Psoas muscle (tissue), 8 donors: ENCODE results near the gene PGA5. TPM values are rescaled to one million over a fixed set of nuclear protein-coding genes. Genes with fewer than 3 reads are reported as not detected.

ENCODE experiments used
- ATAC-seq, 4 donors: fragments of 200-7000 bp; cut with Tn5 transposase; one replicate each; pipeline ENCODE4 v1.9.1; 2020; ENCODE audit warnings: moderate library complexity in 3 of 4, mild to moderate bottlenecking in 2 of 4
- DNase-seq, 2 donors: peaks; one replicate each; pipeline ENCODE4 v3.0.0-alpha.2; 2020
- H3K27ac ChIP-seq: fragments of 200-600 bp; one replicate; pipeline ENCODE4 v1.8.0; 2022
- H3K27me3 ChIP-seq, 3 donors: fragments of 200-600 bp in 1 of 3; one replicate each; pipeline versions ENCODE4 v1.6.1 to v1.8.0; 2013 to 2022; ENCODE audit warnings: low read length in 2 of 3, mild to moderate bottlenecking in 2 of 3, moderate library complexity in 1 of 3; ENCODE audit not compliant: insufficient read depth in 3 of 3
- H3K36me3 ChIP-seq, 2 donors: fragments of 200-600 bp in 1 of 2; one replicate each; pipeline versions ENCODE4 v1.6.1 to v1.8.0; 2013 to 2022; ENCODE audit warnings: low read depth in 1 of 2, mild to moderate bottlenecking in 1 of 2, moderate library complexity in 1 of 2; ENCODE audit not compliant: insufficient read depth in 1 of 2
- H3K4me1 ChIP-seq: fragments of 200-600 bp; one replicate; pipeline ENCODE4 v1.8.0; 2022
- H3K4me3 ChIP-seq: fragments of 200-600 bp; one replicate; pipeline ENCODE4 v1.8.0; 2022; ENCODE audit warnings: mild to moderate bottlenecking
- H3K9me3 ChIP-seq: fragments of 200-600 bp; one replicate; pipeline ENCODE4 v1.8.0; 2022
- CTCF ChIP-seq: fragments of 200-600 bp; IDR thresholded peaks from one replicate; pipeline ENCODE4 v1.8.0; 2022; ENCODE audit warnings: antibody characterized with exemption
- WGBS, 3 donors: extraction: QIAGEN DNeasy Blood & Tissue Kit; methylation state at CpG; one replicate each; pipeline versions ENCODE4 v1.1.6 to v1.1.7; 2013; 5-methylcytosine and 5-hydroxymethylcytosine counted together
- intact Hi-C, 2 donors: fragments of 100-400 bp; cut with DNase I; formaldehyde crosslinking; loops; one replicate each; pipeline versions ENCODE4 v1.11.0 to v1.14.2; 2022
- polyA plus RNA-seq, 3 donors: library from polyadenylated mRNA; stranded (reverse); fragments of 200-250 nt; gene quantifications; one replicate each; pipeline ENCODE4 v1.2.3, GENCODE V29; 2013
- total RNA-seq, 4 donors: library from RNA; stranded (reverse); fragmentation: NEBNext Ultra II Directional in 2 of 4; extraction: Animal tissue kit (Norgen Biotek cat#: 25700) in 2 of 4; gene quantifications; one replicate each; pipeline versions ENCODE4 v1.2.1 to v1.2.4, GENCODE V29; 2021 to 2023
- donor health status: healthy with polysubstance abuse.
- donor health status: DM: no; HTN: no; CAD: no; lungs with moderate emphysema.
- donor health status: Bipolar disorder and iron deficiency.
- donor health status: healthy.
- donor health status: DM: yes; HTN: yes; CAD: no.
- donor health status: DM: no; HTN: no; CAD: no.
- donor health status: DM: no; HTN: no; CAD: no.
- donor health status: DM: yes; HTN: yes; CAD: no.

Gene PGA5
- total and polyA plus RNA-seq, 7 donors: 0.17 to 0.44 (median 0.30) TPM; not detected in 3

- Histone ChIP-seq H3K9me3 (no peaks in the 10 kb centered on the region), H3K27ac (no peak overlapping the region), H3K4me1 (peaks cover 16% of the 10 kb centered on the region), H3K4me3 (no peak overlapping the region), H3K36me3 (peaks cover 37 to 71% of the 10 kb centered on the region in 2 donors), H3K27me3 (peaks cover 0 to 19% (median 0%) of the 10 kb centered on the region in 3 donors)
- TF ChIP-seq CTCF: no peak
- intact Hi-C loops: no loop called here
- WGBS, 3 donors: 87 to 90% (median 87%) methylated on average over 4 of the region's 4 CpGs
- no peak for DNase-seq
- ATAC-seq: no peak
These were observed 57.8 kb downstream of the PGA5 start for GRCh38 chr11:61298663-61299244.

Other genes with a start within 250 kb of the PGA5 start
- gene CD5, start 138.7 kb upstream of the PGA5 start, total RNA-seq: under 1 TPM in 3 of 4 donors, not detected in 1; 0.08 to 0.17 (median 0.17) TPM
- gene CD5, start 138.7 kb upstream of the PGA5 start, polyA plus RNA-seq: under 1 TPM in 2 of 3 donors, not detected in 1; 0.04 to 0.05 TPM
- gene VPS37C, start 79.7 kb upstream of the PGA5 start, total RNA-seq: 10 to 100 TPM; 16.9 to 27.3 (median 23.5) TPM
- 10 to 100 TPM; 18.9 to 39.8 (median 25.6) TPM for gene VPS37C, start 79.7 kb upstream of the PGA5 start, polyA plus RNA-seq
- under 1 TPM in 1 of 4 donors, not detected in 3; 0.84 TPM for gene PGA3, start 37.7 kb upstream of the PGA5 start, total RNA-seq
- gene PGA3, start 37.7 kb upstream of the PGA5 start, polyA plus RNA-seq: 1 to 10 TPM in 2 of 3 donors, under 1 TPM in 1; 0.29 to 1.1 (median 1.1) TPM
- 1 to 10 TPM in 1 of 4 donors, under 1 TPM in 1, not detected in 2; 0.57 to 1.4 TPM for gene PGA4, start 18.8 kb upstream of the PGA5 start, total RNA-seq
- gene PGA4, start 18.8 kb upstream of the PGA5 start, polyA plus RNA-seq: 1 to 10 TPM in 1 of 3 donors, under 1 TPM in 2; 0.08 to 1.1 (median 0.48) TPM
- gene VWCE, start 54.1 kb downstream of the PGA5 start, total RNA-seq: 1 to 10 TPM in 2 of 4 donors, under 1 TPM in 2; 0.84 to 1.4 (median 1.1) TPM
- gene VWCE, start 54.1 kb downstream of the PGA5 start, polyA plus RNA-seq: under 1 TPM; 0.23 to 0.57 (median 0.43) TPM
- 100 to 1,000 TPM; 156 to 187 (median 175) TPM for gene DDB1, start 91.9 kb downstream of the PGA5 start, total RNA-seq
- 100 to 1,000 TPM; 111 to 161 (median 131) TPM for gene DDB1, start 91.9 kb downstream of the PGA5 start, polyA plus RNA-seq
- gene TKFC, start 92.1 kb downstream of the PGA5 start, total RNA-seq: 10 to 100 TPM; 10.9 to 30.4 (median 16.5) TPM
- 10 to 100 TPM in 1 of 3 donors, 1 to 10 TPM in 2; 7.2 to 17.6 (median 7.5) TPM for gene TKFC, start 92.1 kb downstream of the PGA5 start, polyA plus RNA-seq
- 10 to 100 TPM; 10.3 to 20.6 (median 17.5) TPM for gene CYB561A3, start 120.7 kb downstream of the PGA5 start, total RNA-seq
- gene CYB561A3, start 120.7 kb downstream of the PGA5 start, polyA plus RNA-seq: 10 to 100 TPM in 2 of 3 donors, 1 to 10 TPM in 1; 7.7 to 25.1 (median 12.1) TPM
- 10 to 100 TPM; 12.9 to 28.9 (median 21.0) TPM for gene TMEM138, start 121.2 kb downstream of the PGA5 start, total RNA-seq
- gene TMEM138, start 121.2 kb downstream of the PGA5 start, polyA plus RNA-seq: 10 to 100 TPM; 25.2 to 37.0 (median 31.5) TPM
- gene TMEM216, start 151.4 kb downstream of the PGA5 start, total RNA-seq: 1 to 10 TPM; 3.5 to 6.4 (median 4.8) TPM
- gene TMEM216, start 151.4 kb downstream of the PGA5 start, polyA plus RNA-seq: 10 to 100 TPM in 2 of 3 donors, 1 to 10 TPM in 1; 5.6 to 18.0 (median 10.8) TPM
- 10 to 100 TPM; 51.1 to 66.2 (median 55.4) TPM for gene CPSF7, start 188.8 kb downstream of the PGA5 start, total RNA-seq
- 10 to 100 TPM; 28.2 to 48.2 (median 39.9) TPM for gene CPSF7, start 188.8 kb downstream of the PGA5 start, polyA plus RNA-seq
- gene SDHAF2, start 188.9 kb downstream of the PGA5 start, total RNA-seq: 10 to 100 TPM; 29.4 to 45.2 (median 33.7) TPM
- 100 to 1,000 TPM in 1 of 3 donors, 10 to 100 TPM in 2; 52.7 to 103 (median 84.4) TPM for gene SDHAF2, start 188.9 kb downstream of the PGA5 start, polyA plus RNA-seq